Lung microvascular endothelial cell (primary cell): ENCODE data around the gene DNLZ. TPM values are rescaled to one million over a fixed set of nuclear protein-coding genes. Genes with fewer than 3 reads are reported as not detected.

Experiments
- DNase-seq, 2 donors: peaks; one replicate each; pipeline versions ENCODE4 v3.0.0 to v3.0.0-alpha.2; 2010; ENCODE audit warnings: low read depth in 2 of 2
- total RNA-seq: library from RNA; depleted of rRNA; stranded (reverse); fragments of >200 nt; gene quantifications from 2 replicates; pipeline ENCODE4 v1.2.1, GENCODE V29; 2014

DNLZ gene
- total RNA-seq, 1 donor from 2014 or later = 14.9 TPM

GRCh38 chr9:136343884-136344269 lies 19.7 kb downstream of the DNLZ start:
- DNase-seq = no peak

GRCh38 chr9:136343121-136343883 lies 20.2 kb downstream of the DNLZ start:
- DNase-seq = no peak

- peak; percentile 77 to 81 for DNase-seq
These were observed 21.1 kb downstream of the DNLZ start for GRCh38 chr9:136342181-136343120.

- no peak for DNase-seq
These were observed 21.8 kb downstream of the DNLZ start for GRCh38 chr9:136341769-136342168.

GRCh38 chr9:136341042-136341655 lies 22.4 kb downstream of the DNLZ start:
- no peak for DNase-seq

- no peak for DNase-seq
These were observed 23.0 kb downstream of the DNLZ start for GRCh38 chr9:136340356-136341041.

- DNase-seq = no peak
These were observed 23.6 kb downstream of the DNLZ start for GRCh38 chr9:136339958-136340310.

GRCh38 chr9:136339173-136339957 lies 24.2 kb downstream of the DNLZ start:
- peak; percentile 71 to 77 for DNase-seq

GRCh38 chr9:136338511-136338910 lies 25.0 kb downstream of the DNLZ start:
- no peak for DNase-seq

GRCh38 chr9:136337416-136338395 lies 25.8 kb downstream of the DNLZ start:
- no peak for DNase-seq

- no peak for DNase-seq
These were observed 26.7 kb downstream of the DNLZ start for GRCh38 chr9:136336881-136337280.

- no peak for DNase-seq
These were observed 27.2 kb downstream of the DNLZ start for GRCh38 chr9:136336156-136336870.

GRCh38 chr9:136335296-136336155 lies 28.0 kb downstream of the DNLZ start:
- no peak for DNase-seq

GRCh38 chr9:136334541-136334940 lies 29.0 kb downstream of the DNLZ start:
- DNase-seq = no peak

GRCh38 chr9:136333486-136333885 lies 30.1 kb downstream of the DNLZ start:
- DNase-seq = no peak

- DNase-seq = no peak
These were observed 30.5 kb downstream of the DNLZ start for GRCh38 chr9:136333045-136333444.

- no peak for DNase-seq
These were observed 31.0 kb downstream of the DNLZ start for GRCh38 chr9:136332482-136332983.
